H1 (cell line): ENCODE data around the gene BCL2L12. TPM values are rescaled to one million over a fixed set of nuclear protein-coding genes. Genes with fewer than 3 reads are reported as not detected.

ENCODE experiments used
- CBX5 ChIP-seq: fragments of 300-800, 300-1000 bp; sonication (generic); IDR thresholded peaks from 2 replicates; pipeline ENCODE4 v1.7.1; 2016; ENCODE audit warnings: antibody characterized with exemption, low read length, low read depth
- CBX8 ChIP-seq: fragments of 300-800, 300-1000 bp; sonication (generic); IDR thresholded peaks from 2 replicates; pipeline ENCODE4 v1.7.1; 2016; ENCODE audit warnings: low read depth, low read length, borderline replicate concordance
- KDM1A ChIP-seq: fragments of 200-600, 300-600 bp; sonication (generic); IDR thresholded peaks from 2 replicates; pipeline ENCODE4 v1.7.1; 2016; ENCODE audit warnings: mild to moderate bottlenecking, low read length, borderline replicate concordance
- SP1 ChIP-seq: IDR thresholded peaks from 2 replicates; pipeline ENCODE4 v1.6.1; 2011; ENCODE audit warnings: low read depth, low read length
- SP4 ChIP-seq: IDR thresholded peaks from 2 replicates; pipeline ENCODE4 v1.6.1; 2012; ENCODE audit warnings: low read length, inconsistent platforms
- TCF12 ChIP-seq: IDR thresholded peaks from 2 replicates; pipeline ENCODE4 v1.6.1; 2011; ENCODE audit warnings: low read depth, mild to moderate bottlenecking, low read length
- polyA plus RNA-seq, 7 experiments: library from polyadenylated mRNA; depleted of rRNA in 3 of 7; stranded (reverse) in 5 of 7; unstranded in 2 of 7; fragments of >200 nt in 5 of 7; fragments of 200-250 nt in 2 of 7; gene quantifications; 1 replicate in 5 of 7; 2 replicates in 1 of 7; 4 replicates in 1 of 7; pipeline versions ENCODE4 v1.2.1 to v1.2.3, GENCODE V29; 2011 to 2013; ENCODE audit warnings: missing spikeins in 2 of 7, mixed read lengths in 2 of 7
- total RNA-seq: library from RNA; stranded (reverse); fragmentation: NEBNext Ultra II Directional; extraction: Animal tissue kit (Norgen Biotek cat#: 25700); gene quantifications from 2 replicates; pipeline ENCODE4 v1.2.1, GENCODE V29; 2021
- TF ChIP-seq, protein P1 (sequence below), 3 experiments: IDR thresholded peaks; 1 replicate in 2 of 3; 2 replicates in 1 of 3; pipeline versions ENCODE4 v1.5.1 to v1.6.1; 2011; ENCODE audit warnings: low read length in 3 of 3, mild to moderate bottlenecking in 3 of 3, inconsistent platforms in 2 of 3, low read depth in 1 of 3, moderate library complexity in 1 of 3; ENCODE audit not compliant: insufficient read depth in 1 of 3; ENCODE audit errors: control extremely low read depth in 1 of 3

BCL2L12 gene
- total and polyA plus RNA-seq, 2 of the 8 experiments (the other 6 are each of a cell fraction or from before 2014, with no cell fraction given), result 126 to 209 TPM

DNA sequence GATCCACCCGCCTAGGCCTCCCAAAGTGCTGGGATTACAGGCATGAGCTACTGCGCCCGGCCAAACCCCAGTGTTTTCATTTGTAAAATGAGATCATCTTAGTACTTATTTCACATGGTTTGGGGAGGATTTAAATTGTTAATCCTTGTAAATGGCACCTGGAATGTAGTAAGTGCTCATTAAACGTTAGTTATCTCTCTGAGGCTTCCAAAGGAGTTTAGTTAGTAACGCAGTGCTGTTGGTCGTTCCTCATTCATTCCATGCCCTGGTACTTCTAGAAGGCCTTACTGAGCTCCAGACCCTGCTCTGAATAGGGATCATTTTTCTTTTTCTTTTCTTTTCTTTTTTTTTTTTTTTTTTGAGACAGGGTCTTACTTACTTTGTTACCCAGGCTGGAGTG is 30.4 kb downstream of the BCL2L12 start (continued):
- no peak for TF ChIP-seq KDM1A
- TF ChIP-seq CBX5, result no peak
- TF ChIP-seq CBX8, result no peak
- TF ChIP-seq, protein P1, sequence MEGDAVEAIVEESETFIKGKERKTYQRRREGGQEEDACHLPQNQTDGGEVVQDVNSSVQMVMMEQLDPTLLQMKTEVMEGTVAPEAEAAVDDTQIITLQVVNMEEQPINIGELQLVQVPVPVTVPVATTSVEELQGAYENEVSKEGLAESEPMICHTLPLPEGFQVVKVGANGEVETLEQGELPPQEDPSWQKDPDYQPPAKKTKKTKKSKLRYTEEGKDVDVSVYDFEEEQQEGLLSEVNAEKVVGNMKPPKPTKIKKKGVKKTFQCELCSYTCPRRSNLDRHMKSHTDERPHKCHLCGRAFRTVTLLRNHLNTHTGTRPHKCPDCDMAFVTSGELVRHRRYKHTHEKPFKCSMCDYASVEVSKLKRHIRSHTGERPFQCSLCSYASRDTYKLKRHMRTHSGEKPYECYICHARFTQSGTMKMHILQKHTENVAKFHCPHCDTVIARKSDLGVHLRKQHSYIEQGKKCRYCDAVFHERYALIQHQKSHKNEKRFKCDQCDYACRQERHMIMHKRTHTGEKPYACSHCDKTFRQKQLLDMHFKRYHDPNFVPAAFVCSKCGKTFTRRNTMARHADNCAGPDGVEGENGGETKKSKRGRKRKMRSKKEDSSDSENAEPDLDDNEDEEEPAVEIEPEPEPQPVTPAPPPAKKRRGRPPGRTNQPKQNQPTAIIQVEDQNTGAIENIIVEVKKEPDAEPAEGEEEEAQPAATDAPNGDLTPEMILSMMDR (IDR thresholded peaks at IDR 0.05; ENCODE audit: control extremely low read depth in 1 of 3, insufficient read depth in 1 of 3, low read depth in 1 of 3, low read length in 3 of 3), result no peak
- TF ChIP-seq TCF12, result no peak
- TF ChIP-seq SP1, result no peak
- no peak for TF ChIP-seq SP4
